GM12891 (cell line): ENCODE results near the gene TNS1.

Source experiments
- POLR2A ChIP-seq: IDR thresholded peaks from 2 replicates; pipeline ENCODE4 v1.6.1; 2011; ENCODE audit warnings: low read depth, low read length, control low read depth
- POLR2AphosphoS5 ChIP-seq: IDR thresholded peaks from 2 replicates; pipeline ENCODE4 v1.6.1; 2011; ENCODE audit warnings: low read depth, low read length, control low read depth
- TAF1 ChIP-seq: IDR thresholded peaks from 2 replicates; pipeline ENCODE4 v1.6.1; 2011; ENCODE audit warnings: low read depth, low read length, control low read depth

GRCh38 chr2:217934321-217935131 is 68.3 kb downstream of the TNS1 start:
- no peak for TF ChIP-seq TAF1
- TF ChIP-seq POLR2AphosphoS5 = no peak
- TF ChIP-seq POLR2A = no peak
